ENCODE data around the gene P2RY8. TPM values are rescaled to one million over a fixed set of nuclear protein-coding genes. Genes with fewer than 3 reads are reported as not detected.

Gene P2RY8
- total and polyA plus RNA-seq, 2 of the 4 experiments (the other 2 are of a cell fraction): not detected

GRCh38 chrX:1427756-1428155 lies 109.2 kb downstream of the P2RY8 start:
- Histone ChIP-seq H2AK5ac (ENCODE audit: low read depth, low read length) (no peak overlapping the region), H3K4me1 (ENCODE audit: control insufficient read depth, insufficient read depth, low read length) (no peaks in the 10 kb centered on the region), H3K9ac (ENCODE audit: low read depth, low read length) (no peak overlapping the region), H3K4ac (ENCODE audit: low read depth, low read length) (no peak overlapping the region), H4K8ac (ENCODE audit: low read depth in 2 of 2, low read length in 2 of 2) (no peak overlapping the region), H3K4me3 (ENCODE audit: insufficient read depth, low read depth, low read length) (no peak overlapping the region), H4K5ac (ENCODE audit: low read depth, low read length) (no peak overlapping the region), H2AFZ (replicated peaks; ENCODE audit: low read length, poor library complexity) (no peak overlapping the region), H4K91ac (ENCODE audit: insufficient read depth, low read depth, low read length) (no peak overlapping the region), H3K27me3 (ENCODE audit: control insufficient read depth, insufficient read depth, low read length) (no peaks in the 10 kb centered on the region), H3K23ac (ENCODE audit: low read depth, low read length) (no peak overlapping the region), H2BK15ac (ENCODE audit: low read depth, low read length) (no peak overlapping the region), H3K56ac (ENCODE audit: extremely low read depth, insufficient read depth, low read length) (no peak overlapping the region), H2BK120ac (ENCODE audit: low read depth, low read length) (no peak overlapping the region), H3K36me3 (ENCODE audit: control insufficient read depth, insufficient read depth, low read length) (peaks cover 35% of the 10 kb centered on the region), H3K18ac (ENCODE audit: low read depth, low read length) (no peak overlapping the region), H3K27ac (ENCODE audit: insufficient read depth, low read length) (no peak overlapping the region), H3K79me1 (ENCODE audit: low read depth in 1 of 2, low read length in 2 of 2) (no peaks in the 10 kb centered on the region), H3K9me1 (ENCODE audit: insufficient read depth, low read length) (no peaks in the 10 kb centered on the region), H4K20me1 (ENCODE audit: insufficient read depth, low read length) (no peaks in the 10 kb centered on the region), H2AK9ac (replicated peaks; ENCODE audit: low read depth, low read length, poor library complexity) (no peak overlapping the region), H3K9me3 (ENCODE audit: control insufficient read depth, insufficient read depth, low read length) (peaks cover 9% of the 10 kb centered on the region), H2BK20ac (ENCODE audit: low read depth, low read length) (no peak overlapping the region), H3K4me2 (ENCODE audit: low read depth, low read length) (no peak overlapping the region), H3K14ac (replicated peaks; ENCODE audit: low read depth, low read length) (no peak overlapping the region), H2BK5ac (ENCODE audit: low read depth, low read length, poor library complexity, severe bottlenecking) (no peak overlapping the region)
- dilution Hi-C loops (cut with HindIII; ENCODE audit: low sequenced_read_pairs, unreplicated experiment): no loop called here
- ATAC-seq (ENCODE audit: low read depth) (no peak), DNase-seq (no peak)
- TF ChIP-seq SMC3 (IDR thresholded peaks at IDR 0.05; ENCODE audit: low read depth, low read length) (no peak), CHD1 (IDR thresholded peaks at IDR 0.05; ENCODE audit: low read depth, low read length) (no peak), POLR2A (IDR thresholded peaks at IDR 0.05; ENCODE audit: low read depth, low read length) (no peak), RAD21 (IDR thresholded peaks at IDR 0.05; ENCODE audit: low read length) (no peak), MXI1 (IDR thresholded peaks at IDR 0.05; ENCODE audit: borderline replicate concordance, low read depth, low read length) (no peak), MAZ (IDR thresholded peaks at IDR 0.05; ENCODE audit: borderline replicate concordance, low read depth, low read length) (no peak), CEBPB (IDR thresholded peaks at IDR 0.05; ENCODE audit: low read depth, low read length) (no peak), MAFK (IDR thresholded peaks at IDR 0.05; ENCODE audit: low read depth, low read length) (no peak), FOS (IDR thresholded peaks at IDR 0.05; ENCODE audit: low read depth, low read length) (no peak), ELK1 (IDR thresholded peaks at IDR 0.05; ENCODE audit: borderline replicate concordance, low read depth, low read length) (no peak), NFE2L2 (IDR thresholded peaks at IDR 0.05; ENCODE audit: low read depth, low read length) (no peak), BHLHE40 (IDR thresholded peaks at IDR 0.05; ENCODE audit: low read depth, low read length) (no peak), USF2 (IDR thresholded peaks at IDR 0.05; ENCODE audit: low read depth, low read length) (no peak), RCOR1 (IDR thresholded peaks at IDR 0.05; ENCODE audit: insufficient replicate concordance, low read length) (no peak), RFX5 (IDR thresholded peaks at IDR 0.05; ENCODE audit: low read depth, low read length) (no peak)
- TF ChIP-seq, protein P1, sequence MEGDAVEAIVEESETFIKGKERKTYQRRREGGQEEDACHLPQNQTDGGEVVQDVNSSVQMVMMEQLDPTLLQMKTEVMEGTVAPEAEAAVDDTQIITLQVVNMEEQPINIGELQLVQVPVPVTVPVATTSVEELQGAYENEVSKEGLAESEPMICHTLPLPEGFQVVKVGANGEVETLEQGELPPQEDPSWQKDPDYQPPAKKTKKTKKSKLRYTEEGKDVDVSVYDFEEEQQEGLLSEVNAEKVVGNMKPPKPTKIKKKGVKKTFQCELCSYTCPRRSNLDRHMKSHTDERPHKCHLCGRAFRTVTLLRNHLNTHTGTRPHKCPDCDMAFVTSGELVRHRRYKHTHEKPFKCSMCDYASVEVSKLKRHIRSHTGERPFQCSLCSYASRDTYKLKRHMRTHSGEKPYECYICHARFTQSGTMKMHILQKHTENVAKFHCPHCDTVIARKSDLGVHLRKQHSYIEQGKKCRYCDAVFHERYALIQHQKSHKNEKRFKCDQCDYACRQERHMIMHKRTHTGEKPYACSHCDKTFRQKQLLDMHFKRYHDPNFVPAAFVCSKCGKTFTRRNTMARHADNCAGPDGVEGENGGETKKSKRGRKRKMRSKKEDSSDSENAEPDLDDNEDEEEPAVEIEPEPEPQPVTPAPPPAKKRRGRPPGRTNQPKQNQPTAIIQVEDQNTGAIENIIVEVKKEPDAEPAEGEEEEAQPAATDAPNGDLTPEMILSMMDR (conservative IDR thresholded peaks at IDR 0.05; ENCODE audit: low read depth, low read length): no peak
- ChIA-PET CTCF (no interaction called here), POLR2A (ENCODE audit: unreplicated experiment) (no interaction called here)
- intact Hi-C loops (cut with micrococcal nuclease): no loop called here
- BruUV-seq (replicated peaks): no TSS peak
- in situ Hi-C loops (cut with MboI; ENCODE audit: low sequenced_read_pairs): no loop called here
- WGBS, 2 experiments (ENCODE audit: extremely low coverage in 2 of 2, insufficient read length in 1 of 2): 96% methylated on average over 11 of the region's 32 CpGs; no CpG with 5 or more reads in 1 of the 2 experiments
